Neural cell (in vitro differentiated cells): ENCODE data around the gene ACOT8. TPM values are rescaled to one million over a fixed set of nuclear protein-coding genes. Genes with fewer than 3 reads are reported as not detected.
A peak's percentile ranks its signal among the peaks of the same experiment; 100 is the strongest.

ENCODE experiments used
- H2AFZ ChIP-seq: fragments of 200-600, 300-800 bp; sonication (generic), shearing (Covaris generic); 2 replicates; pipeline ENCODE4 v1.6.0; 2014; ENCODE audit warnings: low read depth, mild to moderate bottlenecking, antibody characterized with exemption, low read length, moderate library complexity
- H3F3A ChIP-seq: fragments of 200-600 bp; shearing (Covaris generic); 2 replicates; pipeline ENCODE4 v1.6.1; 2016; ENCODE audit warnings: mild to moderate bottlenecking, moderate library complexity, mixed read lengths, antibody characterized with exemption, low read length; ENCODE audit not compliant: insufficient read depth, poor library complexity, severe bottlenecking
- H3K27ac ChIP-seq: fragments of 200-600, 300-800 bp; sonication (generic), shearing (Covaris generic); 2 replicates; pipeline ENCODE4 v1.5.1; 2014; ENCODE audit warnings: mild to moderate bottlenecking, low read length, moderate library complexity
- H3K27me3 ChIP-seq: fragments of 300-800, 200-600 bp; sonication (generic), shearing (Covaris generic); 2 replicates; pipeline ENCODE4 v1.6.0; 2014; ENCODE audit warnings: mild to moderate bottlenecking, low read depth, low read length, moderate library complexity; ENCODE audit not compliant: insufficient read depth
- H3K36me3 ChIP-seq: fragments of 300-800, 200-600 bp; sonication (generic), shearing (Covaris generic); 2 replicates; pipeline ENCODE4 v1.5.1; 2014; ENCODE audit warnings: mild to moderate bottlenecking, antibody characterized with exemption, low read length, moderate library complexity; ENCODE audit not compliant: insufficient read depth
- H3K4me2 ChIP-seq: fragments of 300-800, 200-600 bp; sonication (generic), shearing (Covaris generic); 2 replicates; pipeline ENCODE4 v1.6.0; 2014; ENCODE audit warnings: mild to moderate bottlenecking, low read length
- H3K4me3 ChIP-seq: fragments of 300-800, 200-600 bp; sonication (generic), shearing (Covaris generic); 2 replicates; pipeline ENCODE4 v1.5.1; 2014; ENCODE audit warnings: mild to moderate bottlenecking, low read length, moderate library complexity
- H3K79me2 ChIP-seq: fragments of 200-600 bp; shearing (Covaris generic); replicated peaks from 2 replicates; pipeline ENCODE4 v1.6.0; 2014; ENCODE audit warnings: mild to moderate bottlenecking, low read length, moderate library complexity; ENCODE audit not compliant: insufficient read depth
- H3K9ac ChIP-seq: fragments of 300-800, 200-600 bp; sonication (generic), shearing (Covaris generic); 2 replicates; pipeline ENCODE4 v1.6.1; 2016; ENCODE audit warnings: mild to moderate bottlenecking, low read length, mixed read lengths
- H3K9me2 ChIP-seq: fragments of 200-600 bp; shearing (Covaris generic); 2 replicates; pipeline ENCODE4 v1.6.1; 2016; ENCODE audit warnings: mild to moderate bottlenecking, low read length, mixed read lengths; ENCODE audit not compliant: insufficient read depth
- H3K9me3 ChIP-seq: fragments of 200-600, 300-800 bp; sonication (generic), shearing (Covaris generic); 2 replicates; pipeline ENCODE4 v1.6.1; 2016; ENCODE audit warnings: mild to moderate bottlenecking, mixed run types, low read length, moderate library complexity, mixed read lengths
- H4K20me1 ChIP-seq: fragments of 200-600 bp; shearing (Covaris generic); 2 replicates; pipeline ENCODE4 v1.6.1; 2016; ENCODE audit warnings: mild to moderate bottlenecking, mixed run types; ENCODE audit not compliant: insufficient read depth
- EP300 ChIP-seq: fragments of 450-650 bp; conservative IDR thresholded peaks from 2 replicates; pipeline ENCODE4 v1.6.1; 2014; ENCODE audit warnings: antibody characterized with exemption, mild to moderate bottlenecking, moderate library complexity; ENCODE audit not compliant: poor library complexity, severe bottlenecking
- EZH2 ChIP-seq: fragments of 200-600, 300-800 bp; shearing (Covaris generic), sonication (generic); IDR thresholded peaks from 2 replicates; pipeline ENCODE4 v1.6.1; 2014; ENCODE audit warnings: antibody characterized with exemption, low read length, borderline replicate concordance, mild to moderate bottlenecking; ENCODE audit not compliant: insufficient read depth, poor library complexity, severe bottlenecking
- MXI1 ChIP-seq: fragments of 450-650 bp; conservative IDR thresholded peaks from 2 replicates; pipeline ENCODE4 v1.6.1; 2014; ENCODE audit warnings: antibody characterized with exemption, mild to moderate bottlenecking; ENCODE audit not compliant: poor library complexity, severe bottlenecking
- POLR2AphosphoS5 ChIP-seq: IDR thresholded peaks from 2 replicates; pipeline ENCODE4 v1.6.1; 2012
- RAD21 ChIP-seq: fragments of 450-650 bp; conservative IDR thresholded peaks from 2 replicates; pipeline ENCODE4 v1.6.1; 2014; ENCODE audit warnings: antibody characterized with exemption, mild to moderate bottlenecking, moderate library complexity
- SMC3 ChIP-seq: fragments of 450-650 bp; conservative IDR thresholded peaks from 2 replicates; pipeline ENCODE4 v1.6.1; 2014; ENCODE audit warnings: antibody characterized with exemption, mild to moderate bottlenecking, moderate library complexity; ENCODE audit not compliant: poor library complexity
- TAF1 ChIP-seq: IDR thresholded peaks from 2 replicates; pipeline ENCODE4 v1.6.1; 2012; ENCODE audit warnings: low read depth
- polyA plus RNA-seq: library from polyadenylated mRNA; depleted of rRNA; stranded (reverse); fragments of >200 nt; gene quantifications from 2 replicates; pipeline ENCODE4 v1.2.3, GENCODE V29; 2014
- TF ChIP-seq, protein P1 (sequence below): IDR thresholded peaks from 2 replicates; pipeline ENCODE4 v1.6.1; 2012; ENCODE audit warnings: borderline replicate concordance
- TF ChIP-seq, protein P2 (sequence below): fragments of 450-650 bp; IDR thresholded peaks from 2 replicates; pipeline ENCODE4 v1.5.1; 2014; ENCODE audit warnings: antibody characterized with exemption, mild to moderate bottlenecking, moderate library complexity; ENCODE audit not compliant: poor library complexity, severe bottlenecking

The ACOT8 gene
- polyA plus RNA-seq, 1 donor from 2014 or later, result 68.7 TPM

DNA sequence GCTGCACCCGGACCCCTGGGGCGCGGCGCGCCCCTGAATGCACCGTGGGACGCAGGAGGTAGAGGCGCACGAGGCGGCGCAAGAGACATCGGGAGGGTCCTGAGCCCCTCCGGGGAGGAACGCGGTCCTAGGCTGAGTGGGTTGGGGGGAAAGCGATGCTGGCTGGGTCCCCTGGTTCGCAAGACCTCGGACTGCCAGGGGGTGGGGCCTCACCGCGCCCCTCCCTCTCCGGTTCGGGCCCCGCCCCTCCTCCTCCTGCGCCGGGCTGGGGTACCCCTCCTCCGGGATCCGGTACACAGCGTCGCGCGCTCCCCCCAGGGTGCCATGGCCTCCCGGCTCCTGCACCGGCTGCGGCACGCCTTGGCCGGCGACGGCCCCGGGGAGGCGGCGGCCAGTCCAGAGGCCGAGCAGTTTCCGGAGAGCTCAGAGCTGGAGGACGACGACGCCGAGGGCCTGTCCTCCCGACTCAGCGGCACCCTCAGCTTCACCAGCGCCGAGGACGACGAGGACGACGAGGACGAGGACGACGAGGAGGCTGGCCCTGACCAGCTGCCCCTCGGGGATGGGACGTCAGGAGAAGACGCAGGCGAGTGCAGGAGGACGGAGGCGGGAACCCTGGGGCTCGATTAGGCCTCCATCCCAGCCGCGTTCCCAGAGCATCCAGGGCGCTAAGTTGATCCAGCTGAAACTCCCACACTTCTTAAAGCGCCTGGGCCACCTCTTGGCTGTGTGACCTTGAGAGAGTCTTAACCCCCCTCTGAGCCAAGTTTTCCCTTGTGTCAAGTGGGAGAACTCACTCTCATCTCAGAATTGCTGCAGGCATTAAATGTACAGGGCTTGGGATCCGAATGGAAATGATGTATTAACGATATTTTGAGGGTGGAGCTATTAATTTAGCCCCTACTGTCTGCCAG, 23.1 kb downstream of the ACOT8 start:
- peak overlapping the region; percentile 76 for H3K4me3 ChIP-seq
- TF ChIP-seq SMC3 (no peak), POLR2AphosphoS5 (peak; percentile 25), MXI1 (peak; percentile 7), TAF1 (no peak), EP300 (no peak), RAD21 (no peak), EZH2 (no peak)
- TF ChIP-seq, protein P1, sequence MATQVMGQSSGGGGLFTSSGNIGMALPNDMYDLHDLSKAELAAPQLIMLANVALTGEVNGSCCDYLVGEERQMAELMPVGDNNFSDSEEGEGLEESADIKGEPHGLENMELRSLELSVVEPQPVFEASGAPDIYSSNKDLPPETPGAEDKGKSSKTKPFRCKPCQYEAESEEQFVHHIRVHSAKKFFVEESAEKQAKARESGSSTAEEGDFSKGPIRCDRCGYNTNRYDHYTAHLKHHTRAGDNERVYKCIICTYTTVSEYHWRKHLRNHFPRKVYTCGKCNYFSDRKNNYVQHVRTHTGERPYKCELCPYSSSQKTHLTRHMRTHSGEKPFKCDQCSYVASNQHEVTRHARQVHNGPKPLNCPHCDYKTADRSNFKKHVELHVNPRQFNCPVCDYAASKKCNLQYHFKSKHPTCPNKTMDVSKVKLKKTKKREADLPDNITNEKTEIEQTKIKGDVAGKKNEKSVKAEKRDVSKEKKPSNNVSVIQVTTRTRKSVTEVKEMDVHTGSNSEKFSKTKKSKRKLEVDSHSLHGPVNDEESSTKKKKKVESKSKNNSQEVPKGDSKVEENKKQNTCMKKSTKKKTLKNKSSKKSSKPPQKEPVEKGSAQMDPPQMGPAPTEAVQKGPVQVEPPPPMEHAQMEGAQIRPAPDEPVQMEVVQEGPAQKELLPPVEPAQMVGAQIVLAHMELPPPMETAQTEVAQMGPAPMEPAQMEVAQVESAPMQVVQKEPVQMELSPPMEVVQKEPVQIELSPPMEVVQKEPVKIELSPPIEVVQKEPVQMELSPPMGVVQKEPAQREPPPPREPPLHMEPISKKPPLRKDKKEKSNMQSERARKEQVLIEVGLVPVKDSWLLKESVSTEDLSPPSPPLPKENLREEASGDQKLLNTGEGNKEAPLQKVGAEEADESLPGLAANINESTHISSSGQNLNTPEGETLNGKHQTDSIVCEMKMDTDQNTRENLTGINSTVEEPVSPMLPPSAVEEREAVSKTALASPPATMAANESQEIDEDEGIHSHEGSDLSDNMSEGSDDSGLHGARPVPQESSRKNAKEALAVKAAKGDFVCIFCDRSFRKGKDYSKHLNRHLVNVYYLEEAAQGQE, result no peak
- TF ChIP-seq, protein P2, sequence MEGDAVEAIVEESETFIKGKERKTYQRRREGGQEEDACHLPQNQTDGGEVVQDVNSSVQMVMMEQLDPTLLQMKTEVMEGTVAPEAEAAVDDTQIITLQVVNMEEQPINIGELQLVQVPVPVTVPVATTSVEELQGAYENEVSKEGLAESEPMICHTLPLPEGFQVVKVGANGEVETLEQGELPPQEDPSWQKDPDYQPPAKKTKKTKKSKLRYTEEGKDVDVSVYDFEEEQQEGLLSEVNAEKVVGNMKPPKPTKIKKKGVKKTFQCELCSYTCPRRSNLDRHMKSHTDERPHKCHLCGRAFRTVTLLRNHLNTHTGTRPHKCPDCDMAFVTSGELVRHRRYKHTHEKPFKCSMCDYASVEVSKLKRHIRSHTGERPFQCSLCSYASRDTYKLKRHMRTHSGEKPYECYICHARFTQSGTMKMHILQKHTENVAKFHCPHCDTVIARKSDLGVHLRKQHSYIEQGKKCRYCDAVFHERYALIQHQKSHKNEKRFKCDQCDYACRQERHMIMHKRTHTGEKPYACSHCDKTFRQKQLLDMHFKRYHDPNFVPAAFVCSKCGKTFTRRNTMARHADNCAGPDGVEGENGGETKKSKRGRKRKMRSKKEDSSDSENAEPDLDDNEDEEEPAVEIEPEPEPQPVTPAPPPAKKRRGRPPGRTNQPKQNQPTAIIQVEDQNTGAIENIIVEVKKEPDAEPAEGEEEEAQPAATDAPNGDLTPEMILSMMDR, result no peak
- H3K9me2 ChIP-seq, result no peaks in the 10 kb centered on the region
- H2AFZ ChIP-seq, result peak overlapping the region; percentile 45
- no peaks in the 10 kb centered on the region for H3K36me3 ChIP-seq
- H3K27ac ChIP-seq, result no peak overlapping the region
- H3F3A ChIP-seq, result no peaks in the 10 kb centered on the region
- H3K27me3 ChIP-seq, result no peaks in the 10 kb centered on the region
- H3K79me2 ChIP-seq, result no peaks in the 10 kb centered on the region
- no peaks in the 10 kb centered on the region for H4K20me1 ChIP-seq
- H3K4me2 ChIP-seq, result peak overlapping the region; percentile 48
- peak overlapping the region; percentile 68 for H3K9ac ChIP-seq
- H3K9me3 ChIP-seq, result no peaks in the 10 kb centered on the region

DNA sequence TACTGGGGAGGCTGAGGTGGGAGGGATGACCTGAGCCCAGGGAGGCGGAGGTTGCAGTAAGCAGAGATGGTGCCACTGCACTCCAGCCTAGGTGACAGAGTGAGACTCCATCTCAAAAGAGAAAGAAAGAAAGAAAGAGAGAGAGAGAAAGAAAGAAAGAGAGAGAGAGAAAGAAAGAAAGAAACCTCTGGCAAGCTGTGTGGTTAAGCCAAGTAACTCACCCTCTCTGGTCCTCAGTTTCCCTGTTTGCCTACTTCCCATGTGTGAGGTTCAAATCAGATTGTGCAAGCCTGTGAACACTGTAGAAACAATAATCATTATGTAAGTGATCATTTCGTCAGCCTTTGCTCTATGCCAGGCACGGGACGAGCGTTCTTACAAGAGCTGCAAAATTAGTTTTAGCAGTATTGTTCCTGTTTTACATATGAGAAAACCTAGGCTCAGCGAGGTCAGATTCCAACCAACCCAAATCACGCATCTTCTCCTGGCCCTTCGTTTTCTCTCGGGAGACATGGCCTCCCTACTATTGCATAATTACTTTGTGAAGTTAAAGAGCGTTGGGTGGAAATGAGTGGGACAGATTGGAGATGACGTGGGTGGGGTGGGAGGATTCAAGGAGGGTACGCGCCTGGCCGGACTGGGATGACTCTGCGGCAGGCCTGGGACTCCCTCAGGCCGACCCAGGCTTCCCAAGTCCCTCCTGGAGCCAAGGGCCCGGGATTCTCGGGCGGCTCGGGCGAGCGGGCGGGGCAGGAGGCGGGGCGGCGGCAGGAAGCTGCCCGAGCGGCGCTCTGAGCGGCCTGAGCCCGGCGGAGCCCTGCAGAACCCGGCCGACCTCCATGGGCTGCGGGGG, 23.9 kb downstream of the ACOT8 start, which contains the start of gene SNX21:
SNX21 (plus strand) TSS at position 770 of the 853 bp plus-strand sequence. CDS start 121 bp downstream, outside the sequence.
- no peaks in the 10 kb centered on the region for H3F3A ChIP-seq
- no peaks in the 10 kb centered on the region for H4K20me1 ChIP-seq
- TF ChIP-seq, protein P1, result no peak
- TF ChIP-seq EZH2, result no peak
- TF ChIP-seq SMC3, result no peak
- peak; percentile 25 for TF ChIP-seq MXI1
- no peak for TF ChIP-seq RAD21
- H2AFZ ChIP-seq, result peak within 1 kb of the TSS; percentile 45
- H3K79me2 ChIP-seq, result no peaks in the 10 kb centered on the region
- H3K4me3 ChIP-seq, result peak within 1 kb of the TSS; percentile 76
- no peaks in the 10 kb centered on the region for H3K9me2 ChIP-seq
- no peaks in the 10 kb centered on the region for H3K27me3 ChIP-seq
- peak within 1 kb of the TSS; percentile 48 for H3K4me2 ChIP-seq
- no peak within 1 kb of the TSS for H3K27ac ChIP-seq
- H3K9me3 ChIP-seq, result no peaks in the 10 kb centered on the region
- no peaks in the 10 kb centered on the region for H3K36me3 ChIP-seq
- peak within 1 kb of the TSS; percentile 68 for H3K9ac ChIP-seq
